C4-2B (cell line): Measurements from ENCODE around the gene C13orf46.

Experiments used
- H3K27ac ChIP-seq: fragments of 450-650 bp; 2 replicates; pipeline ENCODE4 v1.5.1; 2017
- CTCF ChIP-seq: fragments of 450-650 bp; conservative IDR thresholded peaks from 2 replicates; pipeline ENCODE4 v1.5.1; 2017; ENCODE audit warnings: mild to moderate bottlenecking
- ZFX ChIP-seq: fragments of 450-650 bp; IDR thresholded peaks from 2 replicates; pipeline ENCODE4 v1.6.1; 2017

The C13orf46 gene

GRCh38 chr13:113947311-113948033, 26.4 kb downstream of the C13orf46 start:
- no peak overlapping the region for H3K27ac ChIP-seq
- TF ChIP-seq CTCF (peak; percentile 52; the same call in 1 of the 2 replicates), ZFX (no peak)

- H3K27ac ChIP-seq = no peak overlapping the region
- TF ChIP-seq ZFX (no peak), CTCF (no peak)
Observed at GRCh38 chr13:113946409-113947181, 27.3 kb downstream of the C13orf46 start.

- no peak overlapping the region for H3K27ac ChIP-seq
- TF ChIP-seq CTCF (no peak), ZFX (no peak)
Observed at GRCh38 chr13:113945857-113946408, 27.9 kb downstream of the C13orf46 start.

- no peak for TF ChIP-seq CTCF
- no peak for TF ChIP-seq ZFX
- no peak overlapping the region for H3K27ac ChIP-seq
Observed at GRCh38 chr13:113943821-113944565, 29.9 kb downstream of the C13orf46 start.

GRCh38 chr13:113942591-113943103, 31.2 kb downstream of the C13orf46 start:
- no peak overlapping the region for H3K27ac ChIP-seq
- no peak for TF ChIP-seq CTCF
- TF ChIP-seq ZFX = no peak

GRCh38 chr13:113941571-113942191, 32.2 kb downstream of the C13orf46 start:
- TF ChIP-seq CTCF = no peak
- TF ChIP-seq ZFX = no peak
- H3K27ac ChIP-seq = no peak overlapping the region
